Measurements from ENCODE around the gene POLA1.

- TF ChIP-seq CTCF (IDR thresholded peaks at IDR 0.05) (no peak), POLR2A (IDR thresholded peaks at IDR 0.05) (no peak), EP300 (IDR thresholded peaks at IDR 0.05) (no peak), POLR2AphosphoS5 (IDR thresholded peaks at IDR 0.05) (no peak)
Observed at GRCh38 chrX:24987731-24988130, 294.0 kb downstream of the POLA1 start.
